Measurements from ENCODE around the gene KY.

KY gene

DNA sequence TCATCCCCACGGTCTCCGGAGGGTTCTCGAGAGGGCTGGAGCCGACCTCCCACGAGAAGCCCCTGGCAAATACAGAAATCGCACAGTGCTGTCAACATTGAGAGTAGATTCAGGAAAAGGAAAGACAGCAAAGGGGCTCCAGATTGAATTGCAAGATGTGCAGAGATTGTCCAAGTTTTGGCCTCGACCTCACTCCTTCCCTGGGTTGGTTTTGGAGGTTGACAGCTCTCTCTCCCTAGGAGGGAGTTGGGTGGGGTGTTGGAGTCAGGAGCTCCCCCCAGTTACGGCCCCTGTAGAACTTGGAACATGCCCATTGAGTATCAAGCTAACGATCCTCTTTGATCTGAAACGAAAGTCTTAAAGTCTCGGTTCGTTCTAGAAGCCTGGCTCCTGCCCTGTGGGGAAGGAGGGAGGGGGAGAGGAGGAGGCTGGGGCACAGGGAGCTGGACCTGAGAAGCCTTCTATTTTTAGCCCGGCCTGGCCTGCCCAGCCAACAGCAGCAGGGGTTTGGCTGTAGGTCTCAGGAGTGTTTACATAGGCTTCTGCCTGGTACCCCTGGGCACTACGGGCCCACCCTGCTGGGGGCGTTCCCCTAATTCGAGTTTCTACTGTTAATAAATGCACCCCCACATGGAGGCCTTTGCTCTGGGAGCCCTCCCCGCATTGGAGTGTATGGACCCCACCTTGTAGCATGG lies 672 bp upstream of the KY start:
- peak; percentile 8 for DNase-seq (ENCODE audit: extremely low spot score)
- CTCF ChIA-PET, result no interaction called here
- POLR2A ChIA-PET, result no interaction called here
- TF ChIP-seq, protein P1, sequence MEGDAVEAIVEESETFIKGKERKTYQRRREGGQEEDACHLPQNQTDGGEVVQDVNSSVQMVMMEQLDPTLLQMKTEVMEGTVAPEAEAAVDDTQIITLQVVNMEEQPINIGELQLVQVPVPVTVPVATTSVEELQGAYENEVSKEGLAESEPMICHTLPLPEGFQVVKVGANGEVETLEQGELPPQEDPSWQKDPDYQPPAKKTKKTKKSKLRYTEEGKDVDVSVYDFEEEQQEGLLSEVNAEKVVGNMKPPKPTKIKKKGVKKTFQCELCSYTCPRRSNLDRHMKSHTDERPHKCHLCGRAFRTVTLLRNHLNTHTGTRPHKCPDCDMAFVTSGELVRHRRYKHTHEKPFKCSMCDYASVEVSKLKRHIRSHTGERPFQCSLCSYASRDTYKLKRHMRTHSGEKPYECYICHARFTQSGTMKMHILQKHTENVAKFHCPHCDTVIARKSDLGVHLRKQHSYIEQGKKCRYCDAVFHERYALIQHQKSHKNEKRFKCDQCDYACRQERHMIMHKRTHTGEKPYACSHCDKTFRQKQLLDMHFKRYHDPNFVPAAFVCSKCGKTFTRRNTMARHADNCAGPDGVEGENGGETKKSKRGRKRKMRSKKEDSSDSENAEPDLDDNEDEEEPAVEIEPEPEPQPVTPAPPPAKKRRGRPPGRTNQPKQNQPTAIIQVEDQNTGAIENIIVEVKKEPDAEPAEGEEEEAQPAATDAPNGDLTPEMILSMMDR (IDR thresholded peaks at IDR 0.05; ENCODE audit: control extremely low read depth, extremely low read depth, low read depth, missing control alignments), result no peak

DNA sequence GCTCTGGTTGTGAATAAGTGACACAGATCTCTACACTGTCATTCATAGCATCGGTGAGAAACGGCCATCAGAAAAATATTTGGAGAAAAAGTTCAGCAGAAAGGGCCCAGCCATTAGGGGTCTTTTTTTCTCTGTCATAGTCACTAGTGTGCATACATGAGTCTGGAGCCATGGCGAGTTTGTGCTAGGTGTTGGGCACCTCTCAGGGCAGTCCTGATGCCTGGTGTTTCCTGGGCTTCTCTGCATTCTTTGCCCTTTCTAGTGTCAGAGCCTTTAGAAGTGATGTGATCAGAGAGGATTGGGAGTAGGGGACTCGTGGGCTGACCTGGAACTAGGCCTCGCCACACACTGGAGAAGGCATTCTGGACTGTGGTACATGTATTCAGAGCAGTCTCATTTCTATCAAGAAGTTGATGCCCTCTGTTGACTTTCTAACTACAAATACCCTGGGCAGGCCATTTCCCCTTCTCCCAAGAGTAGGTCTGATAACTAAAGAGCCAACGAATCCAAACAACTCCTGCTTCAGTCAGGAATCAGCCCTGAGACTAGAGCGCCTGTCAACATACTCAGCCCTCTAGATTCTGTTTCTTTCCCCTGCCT lies 1.6 kb downstream of the KY start:
- no peak for DNase-seq (ENCODE audit: extremely low spot score)
- POLR2A ChIA-PET, result no interaction called here
- CTCF ChIA-PET, result interaction anchor here (1.4 kb wide), 1 partner anchor 77 kb away, joined by 3 read pairs; no protein-coding TSS in a partner anchor
- TF ChIP-seq, protein P1 (IDR thresholded peaks at IDR 0.05; ENCODE audit: control extremely low read depth, extremely low read depth, low read depth, missing control alignments), result no peak

DNA sequence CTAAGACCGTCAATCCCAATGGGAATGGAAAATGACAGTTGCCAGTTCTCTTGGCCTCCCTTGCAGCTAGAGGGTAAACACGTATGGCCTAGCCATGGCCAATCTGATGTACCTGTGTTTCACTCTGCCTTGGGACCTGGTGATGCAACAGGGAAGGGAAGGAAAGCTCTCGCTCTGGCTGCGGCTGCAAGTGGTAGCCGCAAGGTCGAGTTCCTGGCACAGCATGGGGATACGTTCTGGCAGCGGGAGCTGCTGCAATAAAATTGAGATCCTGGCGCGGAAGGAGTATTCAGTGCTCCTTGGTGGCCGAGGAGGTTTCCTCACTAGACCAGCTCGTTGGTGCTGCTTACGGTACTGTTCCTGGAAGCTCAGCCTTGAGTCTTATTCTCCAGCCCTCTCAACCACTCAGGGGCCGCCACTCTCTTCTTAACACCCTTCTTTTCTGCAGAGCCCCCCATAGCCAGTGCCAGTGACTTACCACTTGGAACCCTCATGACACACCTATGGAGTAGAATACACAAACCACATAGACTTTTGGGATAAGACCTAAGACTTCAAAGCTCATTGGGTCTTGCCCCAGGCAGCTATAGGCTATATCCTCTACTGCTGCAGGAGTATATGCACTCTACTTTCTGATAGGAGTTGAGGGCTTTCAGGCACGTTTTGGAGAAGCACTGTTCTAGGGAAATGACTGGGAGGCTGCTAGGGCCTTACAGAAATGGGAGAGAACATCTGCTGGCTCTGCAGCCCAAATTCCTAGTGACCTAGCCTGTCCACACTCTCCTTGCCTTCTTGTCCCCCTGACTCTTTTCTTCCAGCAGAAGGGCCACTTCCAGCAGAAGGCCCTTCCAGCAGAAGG lies 2.7 kb downstream of the KY start:
- TF ChIP-seq, protein P1 (IDR thresholded peaks at IDR 0.05; ENCODE audit: control extremely low read depth, extremely low read depth, low read depth, missing control alignments), result no peak
- DNase-seq (ENCODE audit: extremely low spot score), result no peak
- CTCF ChIA-PET, result interaction anchor here (1.4 kb wide), 1 partner anchor 78 kb away, joined by 3 read pairs; no protein-coding TSS in a partner anchor

DNA sequence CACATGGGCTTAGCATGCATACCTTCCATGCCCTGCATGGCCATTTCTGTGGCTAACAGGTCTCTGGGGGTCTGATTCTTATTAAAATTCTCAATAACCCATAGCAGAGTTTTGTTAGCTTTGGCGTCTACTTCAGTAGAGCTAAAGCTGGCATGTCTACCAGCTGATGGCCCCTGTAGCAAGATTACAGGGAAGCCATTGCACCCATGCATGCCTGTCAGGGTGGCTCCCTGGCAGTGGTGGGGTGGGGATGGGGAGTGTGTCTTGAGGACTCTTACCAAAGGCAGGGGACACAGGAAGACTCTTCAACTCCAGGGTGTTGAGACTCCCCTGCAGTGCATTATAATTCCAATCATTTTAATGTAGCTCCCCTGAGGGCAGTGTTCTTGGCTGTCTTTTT lies 4.7 kb downstream of the KY start:
- TF ChIP-seq, protein P1 (IDR thresholded peaks at IDR 0.05; ENCODE audit: control extremely low read depth, extremely low read depth, low read depth, missing control alignments), result no peak
- no peak for DNase-seq (ENCODE audit: extremely low spot score)
- POLR2A ChIA-PET, result no interaction called here
- CTCF ChIA-PET, result interaction anchor here (1.0 to 1.4 kb wide), 2 partner anchors 42 to 45 kb away, joined by 3 read pairs; no protein-coding TSS in a partner anchor

More for the DNA sequence above, 2.7 kb downstream of the KY start:
- POLR2A ChIA-PET, result no interaction called here

DNA sequence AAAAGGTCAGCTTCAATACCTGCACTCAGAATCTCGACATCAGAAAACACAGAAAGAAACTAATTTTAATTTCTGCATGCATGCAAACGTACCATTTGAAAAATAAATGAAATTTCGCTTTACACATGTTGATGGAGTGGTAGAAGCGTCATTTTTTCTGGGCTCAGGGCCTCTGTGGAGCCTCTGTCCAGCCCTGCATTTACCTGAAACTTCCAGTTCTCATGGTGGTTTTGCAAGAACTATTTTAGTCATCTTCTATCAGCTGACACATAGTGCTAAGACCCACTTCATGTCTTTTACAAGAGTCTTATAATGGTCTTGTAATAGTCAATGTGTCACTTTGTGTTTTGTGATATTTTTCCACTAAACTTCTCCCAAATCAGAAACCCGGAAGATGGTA lies 5.3 kb downstream of the KY start:
- ChIA-PET POLR2A (no interaction called here), CTCF (interaction anchor here (1.4 kb wide), 1 partner anchor 45 kb away, joined by 3 read pairs; no protein-coding TSS in a partner anchor)
- DNase-seq (ENCODE audit: extremely low spot score), result no peak
- TF ChIP-seq, protein P1 (IDR thresholded peaks at IDR 0.05; ENCODE audit: control extremely low read depth, extremely low read depth, low read depth, missing control alignments), result no peak

DNA sequence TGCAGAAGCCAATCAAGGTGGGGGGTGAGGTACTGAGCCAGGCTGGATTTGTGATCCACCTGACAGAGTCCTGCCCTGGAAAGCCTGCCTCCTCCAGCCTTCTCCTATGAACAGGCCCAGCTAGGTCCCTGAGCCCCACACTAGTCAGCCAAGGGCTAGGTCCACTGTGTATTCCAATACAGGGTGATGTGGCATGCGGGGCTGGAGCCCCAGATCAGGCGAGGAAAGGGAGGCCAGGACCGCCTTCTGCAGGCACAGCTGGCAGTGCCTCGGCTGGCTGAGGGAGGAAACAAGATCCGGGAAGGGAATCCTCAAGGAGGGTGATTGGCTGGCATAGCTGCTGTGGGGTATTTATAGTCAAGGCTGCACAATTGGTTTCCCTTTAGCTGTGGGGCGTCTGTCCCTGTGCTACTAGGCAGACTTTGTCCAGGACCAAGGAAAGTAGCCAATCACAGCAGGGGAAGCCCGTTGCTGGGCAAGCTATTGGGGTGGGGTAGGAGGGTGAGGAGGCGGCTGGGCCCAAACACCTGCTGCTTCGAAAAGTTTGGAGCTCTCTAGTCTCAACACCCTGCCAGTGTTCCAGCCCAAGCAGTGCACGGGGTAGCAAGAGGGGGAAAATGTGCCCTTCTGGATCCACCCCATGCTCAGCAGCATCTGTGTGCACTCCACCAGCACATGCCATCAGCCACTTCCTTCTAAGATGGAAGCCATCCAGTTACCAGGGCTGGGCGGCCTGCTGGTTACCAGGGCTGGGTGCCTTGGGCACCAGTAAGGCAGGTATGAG lies 5.9 kb downstream of the KY start:
- CTCF ChIA-PET, result no interaction called here

More for the DNA sequence above, 5.9 kb downstream of the KY start:
- no peak for DNase-seq (ENCODE audit: extremely low spot score)
- POLR2A ChIA-PET, result no interaction called here
- TF ChIP-seq, protein P1 (IDR thresholded peaks at IDR 0.05; ENCODE audit: control extremely low read depth, extremely low read depth, low read depth, missing control alignments), result no peak
